ENCODE measurements around the gene SIK2. TPM values are rescaled to one million over a fixed set of nuclear protein-coding genes. Genes with fewer than 3 reads are reported as not detected.
"Not testable (repeated sequence)": the region's sequence is repeated elsewhere in the genome, so short reads cannot be mapped to it uniquely, and the experiment has no call there.

The SIK2 gene
- polyA plus RNA-seq, 4 donors: 18.7 to 24.0 (median 21.3) TPM

DNA sequence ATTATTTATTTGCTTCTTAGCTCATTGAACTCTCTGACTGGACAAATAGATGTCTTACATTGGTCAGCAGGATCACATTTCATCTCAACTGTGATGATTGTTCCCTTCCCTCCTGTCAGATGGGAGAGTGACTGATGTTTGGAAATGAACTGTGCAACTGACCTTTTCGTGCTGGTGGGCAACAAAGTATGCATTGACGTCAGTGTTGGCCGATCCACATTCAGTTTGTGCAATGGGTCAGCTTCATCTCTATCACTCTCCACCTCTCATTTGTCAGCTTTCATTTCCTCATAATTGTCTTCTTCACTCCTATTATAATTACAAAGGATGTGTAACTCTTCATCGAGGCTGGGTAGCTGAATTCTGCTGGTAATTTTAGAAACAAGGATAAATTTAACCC lies 92.6 kb downstream of the SIK2 start:
- DNase-seq (ENCODE audit: low read depth in 4 of 4, low spot score in 2 of 4): peak in 2 of 4 donors; percentile 8 to 17

DNA sequence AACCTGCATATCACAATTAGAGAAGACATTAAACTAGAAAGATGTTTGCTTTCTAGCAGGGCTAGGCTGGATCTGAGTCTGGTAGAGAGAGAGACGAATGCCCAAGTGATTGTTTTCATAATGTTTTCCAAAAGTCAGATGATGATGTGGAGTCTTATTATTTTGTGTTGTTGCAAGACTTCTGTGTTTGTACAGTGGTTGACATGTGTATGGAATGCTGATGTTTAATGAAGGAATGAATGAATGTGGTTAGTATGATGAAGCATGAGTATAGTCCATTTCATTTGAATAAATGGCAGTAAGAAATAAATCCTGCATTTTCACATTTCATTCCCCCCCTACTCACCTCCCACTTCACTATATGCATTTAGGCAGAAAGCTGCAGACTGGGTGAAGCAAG lies 94.3 kb downstream of the SIK2 start:
- no peak for DNase-seq (ENCODE audit: low read depth in 4 of 4, low spot score in 2 of 4)

DNA sequence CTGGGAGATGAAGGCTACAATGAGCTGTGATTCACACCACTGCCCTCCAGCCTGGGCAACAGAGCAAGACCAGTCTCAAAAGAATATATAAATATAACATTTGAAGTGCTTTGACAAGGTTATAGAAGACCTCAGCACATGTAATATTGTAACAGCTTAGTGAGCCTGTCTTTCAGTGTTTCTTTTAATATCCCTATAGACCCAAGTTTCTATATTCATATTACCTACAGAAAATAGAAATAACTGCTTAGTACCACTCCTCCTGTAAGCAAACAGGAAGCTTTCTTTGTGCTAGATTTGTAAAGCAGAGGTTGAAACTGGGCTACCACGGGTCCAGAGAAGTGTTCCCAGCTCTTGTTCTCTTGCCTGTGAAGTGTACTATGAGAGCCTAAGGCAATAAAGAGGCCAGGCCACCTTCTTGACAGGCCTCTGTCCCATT lies 95.7 kb downstream of the SIK2 start:
- no peak for DNase-seq (ENCODE audit: low read depth in 4 of 4, low spot score in 2 of 4)

GRCh38 chr11:111698852-111699559 lies 96.8 kb downstream of the SIK2 start:
- DNase-seq (ENCODE audit: low read depth in 4 of 4, low spot score in 2 of 4): no peak

DNA sequence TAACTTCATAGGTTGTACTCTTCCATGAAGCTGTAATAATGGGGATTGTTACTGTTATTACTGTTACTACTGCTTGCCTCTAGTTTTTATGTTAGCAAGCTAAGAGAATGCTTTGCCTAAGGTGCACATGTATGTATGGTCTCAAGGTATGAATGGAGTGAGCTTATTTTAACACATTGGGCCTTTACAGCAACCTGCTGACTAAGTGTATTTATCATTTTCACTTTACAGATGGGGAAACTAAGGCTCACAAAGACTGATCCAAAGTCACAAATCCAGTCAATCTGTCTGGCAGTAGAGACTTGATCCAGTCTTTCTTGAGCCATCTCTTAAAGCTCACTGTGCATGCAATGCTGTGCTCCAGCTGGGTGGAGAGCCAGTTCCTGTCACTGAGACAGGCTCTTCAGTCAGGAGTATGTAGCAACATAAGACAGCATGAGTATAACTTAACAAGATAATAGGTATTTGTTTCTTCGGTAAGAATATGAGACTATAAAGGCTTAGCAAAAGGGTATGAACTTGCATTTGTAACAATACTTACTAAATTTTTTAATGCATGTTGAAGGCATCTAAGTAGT lies 97.4 kb downstream of the SIK2 start:
- DNase-seq (ENCODE audit: low read depth in 4 of 4, low spot score in 2 of 4): no peak

- no peak for DNase-seq (ENCODE audit: low read depth in 4 of 4, low spot score in 2 of 4)
Observed at GRCh38 chr11:111700162-111700561, 97.9 kb downstream of the SIK2 start.

DNA sequence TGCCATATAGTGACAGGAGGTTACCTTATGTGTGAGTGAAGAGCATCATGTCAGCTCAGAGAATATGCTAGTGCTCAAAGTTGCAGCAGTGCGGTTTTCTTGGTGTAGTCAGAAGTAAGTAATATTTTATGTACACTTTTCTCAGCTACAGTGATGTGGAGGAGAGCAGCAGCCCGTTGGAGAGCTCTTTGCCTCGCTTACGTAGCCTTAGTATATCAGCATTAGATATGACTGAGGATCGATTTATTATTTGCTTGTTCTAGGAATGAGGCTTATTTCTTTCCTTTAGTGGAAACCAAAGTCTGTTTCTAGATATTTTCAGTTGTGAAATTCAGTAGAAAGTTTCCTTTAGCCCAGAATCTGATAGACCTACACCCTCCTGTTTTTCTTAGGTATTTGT lies 100.4 kb downstream of the SIK2 start:
- DNase-seq (ENCODE audit: low read depth in 4 of 4, low spot score in 2 of 4): no peak

DNA sequence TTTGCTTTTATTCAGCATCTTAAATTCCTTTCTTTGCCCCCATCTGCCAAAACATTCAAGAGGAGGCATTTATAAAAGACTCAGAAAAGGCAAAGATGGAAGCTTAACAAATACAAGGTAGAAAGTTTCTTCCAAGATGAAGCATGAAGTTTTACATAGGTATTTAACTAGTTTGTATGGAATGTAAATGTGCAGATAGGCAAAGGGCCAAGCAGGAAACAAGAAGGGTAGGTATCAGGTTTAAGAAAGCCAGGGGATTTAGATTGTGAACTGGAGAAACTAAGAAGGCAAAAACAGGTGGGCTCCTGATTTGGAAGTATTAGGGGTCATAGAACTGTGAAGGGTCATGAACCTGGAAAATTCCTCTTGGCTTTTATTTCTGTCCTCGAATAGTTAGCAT lies 101.3 kb downstream of the SIK2 start:
- no peak for DNase-seq (ENCODE audit: low read depth in 4 of 4, low spot score in 2 of 4)

- DNase-seq (ENCODE audit: low read depth in 4 of 4, low spot score in 2 of 4): no peak
Observed at GRCh38 chr11:111707039-111707690, 104.9 kb downstream of the SIK2 start.

DNA sequence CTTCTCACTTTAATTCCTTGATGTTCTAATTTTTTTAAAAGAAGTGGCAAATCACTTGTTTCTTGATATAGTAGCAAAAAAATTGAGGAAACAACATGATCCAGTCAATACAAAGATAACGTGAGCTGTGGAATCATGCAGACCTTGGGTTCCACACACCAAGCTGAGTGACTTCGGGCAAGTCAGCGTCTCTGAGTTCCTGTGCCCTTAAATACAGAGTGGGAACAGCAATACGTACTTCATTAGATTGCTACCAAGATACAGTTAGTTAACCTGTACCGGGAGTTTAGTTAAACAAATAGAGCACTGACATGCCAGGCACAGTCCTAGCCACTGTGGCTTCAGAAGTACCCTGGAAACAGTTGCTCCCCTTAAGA lies 105.4 kb downstream of the SIK2 start:
- DNase-seq (ENCODE audit: low read depth in 4 of 4, low spot score in 2 of 4): no peak

DNA sequence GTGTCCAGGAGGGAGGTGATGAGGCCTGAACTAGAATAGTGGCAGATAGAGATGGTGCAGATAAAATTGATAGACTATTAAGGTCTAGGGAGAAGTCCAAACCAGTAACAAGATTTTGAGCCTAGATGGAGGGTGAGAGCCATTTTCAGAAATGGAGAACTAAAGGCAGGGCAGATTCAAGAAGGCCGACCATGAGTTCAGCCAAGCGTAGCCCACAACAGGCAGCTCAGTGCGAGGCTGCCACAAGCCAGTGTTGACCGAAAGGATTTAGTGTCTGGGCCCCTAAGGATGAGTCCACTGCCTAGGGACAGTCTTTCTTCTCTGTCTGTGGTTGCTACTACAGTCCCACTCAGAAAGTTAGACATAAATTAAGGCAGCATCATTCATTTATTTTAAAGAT lies 112.3 kb downstream of the SIK2 start:
- DNase-seq (ENCODE audit: low read depth in 4 of 4, low spot score in 2 of 4): no peak

GRCh38 chr11:111715142-111715816 lies 113.0 kb downstream of the SIK2 start:
- DNase-seq (ENCODE audit: low read depth in 4 of 4, low spot score in 2 of 4): no peak

DNA sequence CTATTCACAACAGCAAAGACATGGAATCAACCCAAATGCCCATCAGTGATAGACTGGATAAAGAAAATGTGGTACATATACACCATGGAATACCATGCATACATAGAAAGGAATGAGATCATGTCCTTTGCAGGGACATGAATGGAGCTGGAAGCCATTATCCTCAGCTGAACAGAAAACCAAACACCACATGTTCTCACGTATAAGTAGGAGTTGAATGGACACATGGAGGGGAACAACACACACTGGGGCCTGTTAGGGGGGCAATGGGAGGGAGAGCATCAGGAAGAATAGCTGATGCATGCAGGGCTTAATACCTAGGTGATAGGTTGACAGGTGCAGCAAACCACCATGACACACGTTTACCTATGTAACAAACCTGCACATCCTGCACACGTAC lies 115.4 kb downstream of the SIK2 start:
- DNase-seq (ENCODE audit: low read depth in 4 of 4, low spot score in 2 of 4): not testable (repeated sequence)

- no peak for DNase-seq (ENCODE audit: low read depth in 4 of 4, low spot score in 2 of 4)
Observed at GRCh38 chr11:111718436-111718835, 116.2 kb downstream of the SIK2 start.

GRCh38 chr11:111718859-111719258 lies 116.6 kb downstream of the SIK2 start:
- no peak for DNase-seq (ENCODE audit: low read depth in 4 of 4, low spot score in 2 of 4)

GRCh38 chr11:111719379-111719778 lies 117.1 kb downstream of the SIK2 start:
- DNase-seq (ENCODE audit: low read depth in 4 of 4, low spot score in 2 of 4): no peak

GRCh38 chr11:111720801-111721494 lies 118.7 kb downstream of the SIK2 start:
- DNase-seq (ENCODE audit: low read depth in 4 of 4, low spot score in 2 of 4): no peak

DNA sequence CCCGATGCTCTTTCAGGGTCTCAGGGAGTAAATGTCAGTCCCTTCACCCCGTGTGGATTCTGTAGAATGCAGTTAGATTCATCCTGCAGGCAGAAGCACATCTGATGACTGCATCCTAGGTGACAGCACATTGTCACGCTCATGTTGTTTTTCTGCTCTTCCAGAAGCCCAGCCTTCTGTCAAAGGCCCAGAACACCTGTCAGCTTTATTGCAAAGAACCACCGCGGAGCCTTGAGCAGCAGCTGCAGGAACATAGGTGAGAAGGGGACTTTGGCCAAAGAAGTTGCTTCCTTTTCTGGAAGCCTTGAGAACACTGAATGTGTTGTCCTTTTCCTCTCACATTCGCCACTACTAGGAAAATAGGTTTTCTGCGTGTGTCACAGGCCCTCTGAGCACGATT lies 120.3 kb downstream of the SIK2 start:
- DNase-seq (ENCODE audit: low read depth in 4 of 4, low spot score in 2 of 4): no peak

DNA sequence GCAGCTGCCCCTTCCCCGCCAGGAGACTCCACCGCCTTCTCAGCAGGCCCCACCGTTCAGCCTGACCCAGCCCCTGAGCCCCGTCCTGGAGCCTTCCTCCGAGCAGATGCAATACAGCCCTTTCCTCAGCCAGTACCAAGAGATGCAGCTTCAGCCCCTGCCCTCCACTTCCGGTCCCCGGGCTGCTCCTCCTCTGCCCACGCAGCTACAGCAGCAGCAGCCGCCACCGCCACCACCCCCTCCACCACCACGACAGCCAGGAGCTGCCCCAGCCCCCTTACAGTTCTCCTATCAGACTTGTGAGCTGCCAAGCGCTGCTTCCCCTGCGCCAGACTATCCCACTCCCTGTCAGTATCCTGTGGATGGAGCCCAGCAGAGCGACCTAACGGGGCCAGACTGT lies 121.3 kb downstream of the SIK2 start:
- DNase-seq (ENCODE audit: low read depth in 4 of 4, low spot score in 2 of 4): no peak

GRCh38 chr11:111724615-111725129 lies 122.4 kb downstream of the SIK2 start:
- no peak for DNase-seq (ENCODE audit: low read depth in 4 of 4, low spot score in 2 of 4)

GRCh38 chr11:111725621-111726020 lies 123.4 kb downstream of the SIK2 start:
- no peak for DNase-seq (ENCODE audit: low read depth in 4 of 4, low spot score in 2 of 4)

Measured in left renal cortex interstitium (tissue), 4 donors.